Activated CD4-positive, alpha-beta T cell treated with anti-CD3 and anti-CD28 coated beads, Interleukin-2, amount 50 U/mL, for 1 hour (primary cell): ENCODE measurements around the gene HSPA1B.
A peak's percentile ranks its signal among the peaks of the same experiment; 100 is the strongest.
"Not testable (repeated sequence)": the region's sequence is repeated elsewhere in the genome, so short reads cannot be mapped to it uniquely, and the experiment has no call there.

Source experiments
- DNase-seq: peaks from one replicate; pipeline ENCODE4 v3.0.0-alpha.2; 2020

The HSPA1B gene

DNA sequence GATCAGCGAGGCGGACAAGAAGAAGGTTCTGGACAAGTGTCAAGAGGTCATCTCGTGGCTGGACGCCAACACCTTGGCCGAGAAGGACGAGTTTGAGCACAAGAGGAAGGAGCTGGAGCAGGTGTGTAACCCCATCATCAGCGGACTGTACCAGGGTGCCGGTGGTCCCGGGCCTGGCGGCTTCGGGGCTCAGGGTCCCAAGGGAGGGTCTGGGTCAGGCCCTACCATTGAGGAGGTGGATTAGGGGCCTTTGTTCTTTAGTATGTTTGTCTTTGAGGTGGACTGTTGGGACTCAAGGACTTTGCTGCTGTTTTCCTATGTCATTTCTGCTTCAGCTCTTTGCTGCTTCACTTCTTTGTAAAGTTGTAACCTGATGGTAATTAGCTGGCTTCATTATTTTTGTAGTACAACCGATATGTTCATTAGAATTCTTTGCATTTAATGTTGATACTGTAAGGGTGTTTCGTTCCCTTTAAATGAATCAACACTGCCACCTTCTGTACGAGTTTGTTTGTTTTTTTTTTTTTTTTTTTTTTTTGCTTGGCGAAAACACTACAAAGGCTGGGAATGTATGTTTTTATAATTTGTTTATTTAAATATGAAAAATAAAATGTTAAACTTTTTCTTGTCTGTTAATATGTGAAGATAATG, 2.2 kb downstream of the HSPA1B start:
- DNase-seq, result no peak

DNA sequence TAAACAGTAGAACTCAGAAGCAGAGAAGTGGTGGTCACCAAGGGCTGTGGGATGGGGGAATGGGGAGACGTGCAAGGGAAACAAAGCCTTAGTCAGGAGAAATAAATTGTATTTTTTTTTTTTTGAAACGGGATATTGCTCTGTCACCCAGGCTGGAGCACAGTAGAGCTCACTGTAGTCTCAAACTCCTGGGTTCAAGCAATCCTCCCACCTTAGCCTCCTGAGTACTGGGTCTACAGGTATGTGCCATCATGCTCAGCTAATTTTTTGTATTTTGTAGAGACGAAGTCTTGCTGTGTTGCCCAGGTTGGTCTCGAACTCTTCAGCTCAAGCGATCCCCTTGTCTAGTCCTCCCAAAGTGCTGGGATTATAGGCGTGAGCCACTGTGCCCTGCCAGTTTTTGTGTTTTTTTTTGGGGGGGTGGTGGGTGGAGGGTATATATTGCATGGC, 3.4 kb downstream of the HSPA1B start:
- no peak for DNase-seq

DNA sequence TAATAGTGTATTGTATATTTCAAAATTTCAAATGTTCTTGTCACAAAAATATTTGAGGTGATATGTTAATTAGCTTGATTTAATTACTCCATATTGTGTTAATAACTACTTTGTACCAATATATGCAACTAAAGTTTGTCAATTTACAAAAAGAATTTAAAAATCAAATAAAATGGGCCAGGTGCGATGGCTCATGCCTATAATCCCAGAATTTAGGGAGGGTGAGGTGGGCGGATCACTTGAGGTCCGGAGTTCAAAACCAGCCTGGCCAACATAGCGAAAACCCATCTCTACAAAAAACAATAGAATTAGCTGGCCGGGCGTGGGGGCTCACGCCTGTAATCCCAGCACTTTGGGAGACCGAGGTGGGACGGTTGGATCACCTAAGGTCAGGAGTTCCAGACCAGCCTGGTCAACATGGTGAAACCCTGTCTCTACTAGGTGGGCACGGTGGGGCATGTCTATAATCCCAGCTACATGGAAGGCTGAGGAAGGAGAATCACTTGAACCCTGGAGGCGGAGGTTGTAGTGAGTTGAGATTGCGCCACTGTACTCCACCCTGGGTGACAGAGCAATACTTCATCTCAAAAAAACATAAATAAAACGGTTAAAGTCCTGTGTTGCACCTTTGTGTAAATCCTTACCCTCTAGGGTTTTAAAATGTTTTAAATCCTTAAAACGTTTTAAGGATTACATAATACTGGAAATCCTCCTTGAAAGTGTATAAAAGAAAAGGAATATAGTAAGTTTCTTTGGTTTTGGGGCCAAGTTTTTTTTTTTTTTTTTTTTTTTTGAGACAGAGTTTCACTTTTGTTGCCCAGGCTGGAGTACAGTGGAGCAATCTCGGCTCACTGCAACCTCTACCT, 4.0 kb downstream of the HSPA1B start:
- DNase-seq, result no peak

DNA sequence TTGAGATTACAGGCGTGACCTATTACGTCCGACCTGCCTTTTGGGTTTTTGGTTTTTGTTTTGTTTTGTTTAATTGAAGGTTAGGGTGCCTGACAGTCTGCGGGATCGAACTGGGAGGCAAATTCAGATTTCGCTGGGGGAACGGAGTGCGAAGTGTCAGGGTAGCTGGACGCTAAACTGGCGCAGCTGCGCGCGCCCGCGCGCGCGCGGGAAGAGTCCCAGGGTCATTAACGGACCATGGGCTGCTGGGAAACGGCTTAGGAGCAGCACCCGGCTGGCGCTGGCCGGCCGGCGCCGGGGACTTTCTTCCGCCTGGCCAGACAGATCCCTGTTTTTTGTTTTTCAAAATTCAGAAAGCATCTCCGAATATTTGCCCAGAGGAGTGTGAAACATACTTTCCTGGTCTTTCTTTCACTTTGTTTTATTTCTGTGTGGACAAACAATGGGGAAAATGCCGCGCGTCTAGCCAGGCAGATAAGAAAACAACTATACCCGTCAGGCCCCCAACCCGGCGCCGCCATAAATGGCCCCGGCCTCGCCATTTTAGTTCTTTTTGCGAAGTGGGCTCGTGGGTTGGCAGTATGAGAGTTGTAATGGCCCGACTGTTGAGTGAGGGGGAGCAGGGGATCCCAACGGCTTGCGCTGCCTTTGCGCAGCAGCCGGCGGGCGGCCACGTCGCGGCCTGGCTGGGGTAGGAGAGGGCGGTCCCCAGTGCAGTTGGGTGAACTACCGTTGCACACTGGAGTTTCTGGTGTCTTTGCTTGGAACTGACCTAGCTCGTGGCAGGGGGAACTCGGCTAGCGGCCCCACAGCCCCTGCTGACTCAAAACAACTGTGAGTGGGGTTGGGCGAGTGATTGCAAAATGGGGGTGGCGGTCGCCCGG, 7.1 kb downstream of the HSPA1B start:
- DNase-seq, result peak; percentile 83

DNA sequence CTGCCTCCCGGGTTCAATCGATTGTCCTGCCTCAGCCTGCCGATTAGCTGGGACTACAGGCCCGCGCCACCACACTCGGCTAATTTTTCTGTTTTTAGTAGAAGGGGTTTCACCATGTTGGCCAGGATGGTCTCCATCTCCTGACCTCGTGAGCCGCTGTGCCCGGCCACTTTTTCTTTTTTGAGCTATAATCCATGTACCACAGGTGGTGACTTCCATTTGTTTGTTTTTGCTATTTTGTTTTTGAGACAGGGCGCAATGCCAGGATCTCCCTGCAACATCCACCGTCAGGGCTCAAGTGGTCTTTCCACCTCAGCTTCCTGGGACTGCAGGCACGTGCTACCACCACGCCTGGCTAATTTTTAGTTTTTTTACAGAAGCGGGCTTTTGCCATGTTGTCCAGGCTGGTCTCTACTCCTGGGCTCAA, 8.5 kb downstream of the HSPA1B start:
- DNase-seq, result no peak

DNA sequence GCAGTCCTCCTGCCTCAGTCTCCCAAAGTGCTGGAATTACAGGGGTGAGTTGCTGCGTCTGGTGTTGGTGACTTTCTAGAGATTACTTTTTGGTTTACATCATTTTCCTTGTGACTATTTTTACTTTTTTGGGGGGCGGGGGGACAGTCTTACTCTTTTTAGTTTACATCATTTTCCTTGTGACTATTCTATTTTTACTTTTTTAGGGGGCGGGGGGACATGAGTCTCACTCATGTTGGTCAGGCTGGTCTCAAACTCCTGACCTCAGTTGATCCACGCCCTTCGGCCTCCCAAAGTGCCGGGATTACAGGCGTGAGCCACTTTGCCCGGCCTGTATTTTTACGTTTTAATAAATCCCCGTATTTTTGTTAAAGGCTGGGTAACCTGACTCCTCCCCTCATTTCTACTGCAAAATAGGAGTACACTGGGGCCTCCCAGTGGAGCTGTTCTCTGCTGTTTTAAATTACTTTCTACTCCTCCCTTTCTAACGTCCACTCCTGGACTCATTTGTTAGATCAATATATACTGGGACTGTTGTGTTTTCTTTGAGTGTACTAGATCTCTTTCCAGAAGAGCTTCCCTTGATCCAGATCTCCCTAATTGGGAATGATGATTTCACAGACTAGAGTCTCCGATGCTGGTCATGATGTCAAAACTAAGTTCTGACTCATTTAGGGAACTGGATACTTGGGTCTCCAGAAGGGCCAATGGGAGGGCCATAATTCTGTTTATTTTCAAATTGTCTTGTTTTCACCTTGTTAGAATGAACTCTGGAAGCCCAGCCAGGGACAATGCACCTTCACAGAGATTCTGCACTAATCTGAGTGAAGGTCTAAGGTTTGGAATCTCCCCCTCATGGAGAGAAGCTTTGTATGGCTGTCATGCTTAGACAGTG, 9.2 kb downstream of the HSPA1B start:
- DNase-seq, result no peak

DNA sequence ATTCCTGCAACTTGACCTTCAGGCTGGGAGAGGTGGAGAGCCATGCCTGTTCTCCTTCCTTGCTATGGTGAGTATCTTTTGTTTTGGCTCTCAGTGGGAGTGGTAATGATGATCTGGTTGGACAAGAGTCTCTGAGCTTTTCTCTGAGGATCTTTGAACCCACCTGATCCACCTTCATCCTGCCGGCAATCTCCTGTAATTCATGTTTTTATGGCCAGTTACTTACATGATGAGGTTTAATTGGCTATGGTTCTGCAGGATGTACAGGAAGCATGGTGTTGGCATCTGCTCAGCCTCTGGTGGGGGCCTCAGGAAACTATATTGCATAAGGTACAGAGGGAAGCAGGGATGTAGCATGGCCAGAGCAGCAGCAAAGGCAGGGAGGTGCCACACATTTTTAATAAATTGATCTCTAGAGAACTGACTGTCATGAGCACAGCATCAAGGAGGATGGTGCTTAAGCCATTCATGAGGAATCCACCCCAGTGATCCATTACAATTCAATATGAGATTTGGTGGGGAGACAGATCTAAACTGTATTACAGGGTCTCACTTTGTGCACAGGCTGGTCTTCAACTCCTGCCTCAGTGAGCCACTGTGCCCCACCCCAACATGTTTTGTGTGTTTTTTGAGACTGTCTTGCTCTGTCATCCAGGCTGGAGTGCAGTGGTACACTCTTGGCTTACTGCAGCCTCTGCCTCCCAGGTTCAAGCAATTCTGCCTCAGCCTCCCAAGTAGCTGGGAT, 10.0 kb downstream of the HSPA1B start:
- no peak for DNase-seq

DNA sequence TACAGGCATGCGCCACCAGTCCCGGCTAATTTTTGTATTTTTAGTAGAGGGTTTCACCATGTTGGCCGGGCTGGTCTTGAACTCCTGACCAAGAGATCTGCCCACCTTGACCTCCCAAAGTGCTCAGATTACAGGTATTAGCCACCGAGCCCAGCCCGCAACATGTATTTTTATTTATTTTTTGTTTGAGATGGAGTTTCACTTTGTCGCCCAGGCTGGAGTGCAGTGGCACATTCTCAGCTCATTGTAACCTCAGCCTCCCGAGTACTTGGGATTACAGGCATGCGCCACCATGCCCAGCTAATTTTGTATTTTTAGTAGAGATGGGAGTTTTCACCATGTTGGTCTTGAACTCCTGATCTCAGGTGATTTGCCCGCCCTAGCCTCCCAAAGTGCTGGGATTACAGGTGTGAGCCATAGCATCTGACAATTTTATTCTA, 10.6 kb downstream of the HSPA1B start:
- not testable (repeated sequence) for DNase-seq

DNA sequence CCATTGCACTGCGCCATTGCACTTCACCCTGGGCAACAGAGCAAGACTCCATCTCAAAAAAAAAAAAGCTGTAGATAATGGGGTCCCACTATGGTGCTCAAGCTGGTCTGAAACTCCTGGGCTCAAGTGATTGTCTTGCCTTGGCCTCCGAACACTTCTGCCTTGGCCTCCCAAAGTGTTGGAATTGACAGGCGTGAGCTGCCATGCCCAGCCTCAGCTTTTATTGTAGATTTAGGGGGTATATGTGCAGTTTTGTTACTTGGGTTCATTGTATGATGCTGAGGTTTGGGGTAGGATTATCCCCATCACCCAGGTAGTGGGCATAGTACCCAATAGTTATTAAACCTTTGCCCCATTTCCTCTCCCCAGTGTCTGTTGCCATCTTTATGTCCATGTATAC, 11.4 kb downstream of the HSPA1B start:
- no peak for DNase-seq

DNA sequence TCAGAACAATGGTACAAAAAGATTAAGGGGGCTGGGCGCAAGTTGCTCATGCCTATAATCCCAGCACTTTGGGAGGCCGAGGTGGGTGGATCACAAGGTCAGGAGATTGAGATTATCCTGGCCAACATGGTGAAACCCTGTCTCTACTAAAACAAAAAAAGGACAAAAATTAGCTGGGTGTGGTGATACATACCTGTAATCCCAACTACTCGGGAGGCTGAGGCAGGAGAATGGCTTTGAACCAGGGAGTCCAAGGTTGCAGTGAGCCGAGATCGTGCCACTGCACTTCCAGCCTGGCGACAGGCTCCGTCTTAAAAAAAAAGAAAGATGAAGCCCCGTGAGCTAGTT, 12.2 kb downstream of the HSPA1B start:
- not testable (repeated sequence) for DNase-seq

DNA sequence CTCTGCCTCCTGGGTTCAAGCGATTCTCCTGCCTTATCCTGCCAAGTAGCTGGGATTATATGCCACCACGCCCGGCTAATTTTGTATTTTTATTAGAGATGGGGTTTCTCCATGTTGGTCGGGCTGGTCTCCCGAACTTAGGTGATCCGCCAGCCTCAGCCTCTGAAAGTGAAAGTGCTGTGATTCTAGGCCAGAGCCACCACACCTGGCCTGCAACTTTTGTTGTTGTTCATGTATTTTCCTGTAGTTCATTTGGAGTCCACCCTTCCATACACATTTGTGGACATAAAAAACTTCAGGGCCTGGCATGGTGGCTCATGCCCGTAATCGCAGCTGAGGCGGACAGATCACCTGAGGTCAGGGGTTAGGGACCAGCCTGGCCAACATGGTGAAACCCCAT, 14.5 kb downstream of the HSPA1B start:
- no peak for DNase-seq

DNA sequence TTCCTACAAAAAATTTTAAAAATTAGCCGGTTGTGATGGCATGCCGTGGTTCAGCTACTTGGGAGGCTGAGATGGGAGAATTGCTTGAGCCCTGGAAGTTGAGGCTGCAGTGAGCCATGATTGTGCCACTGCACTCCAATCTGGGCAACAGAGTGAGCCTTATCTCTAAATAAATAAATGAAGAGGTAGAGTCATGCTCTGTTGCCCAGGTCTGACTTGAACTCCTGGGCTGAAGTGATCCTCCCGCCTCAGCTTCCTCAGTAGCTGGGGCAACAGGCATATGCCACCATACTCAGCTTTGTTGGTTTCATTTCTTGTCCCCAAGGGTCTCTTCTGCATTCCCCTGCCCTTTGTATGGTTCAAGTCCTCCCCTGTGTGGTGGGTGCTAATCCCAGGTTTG, 17.0 kb downstream of the HSPA1B start:
- no peak for DNase-seq

DNA sequence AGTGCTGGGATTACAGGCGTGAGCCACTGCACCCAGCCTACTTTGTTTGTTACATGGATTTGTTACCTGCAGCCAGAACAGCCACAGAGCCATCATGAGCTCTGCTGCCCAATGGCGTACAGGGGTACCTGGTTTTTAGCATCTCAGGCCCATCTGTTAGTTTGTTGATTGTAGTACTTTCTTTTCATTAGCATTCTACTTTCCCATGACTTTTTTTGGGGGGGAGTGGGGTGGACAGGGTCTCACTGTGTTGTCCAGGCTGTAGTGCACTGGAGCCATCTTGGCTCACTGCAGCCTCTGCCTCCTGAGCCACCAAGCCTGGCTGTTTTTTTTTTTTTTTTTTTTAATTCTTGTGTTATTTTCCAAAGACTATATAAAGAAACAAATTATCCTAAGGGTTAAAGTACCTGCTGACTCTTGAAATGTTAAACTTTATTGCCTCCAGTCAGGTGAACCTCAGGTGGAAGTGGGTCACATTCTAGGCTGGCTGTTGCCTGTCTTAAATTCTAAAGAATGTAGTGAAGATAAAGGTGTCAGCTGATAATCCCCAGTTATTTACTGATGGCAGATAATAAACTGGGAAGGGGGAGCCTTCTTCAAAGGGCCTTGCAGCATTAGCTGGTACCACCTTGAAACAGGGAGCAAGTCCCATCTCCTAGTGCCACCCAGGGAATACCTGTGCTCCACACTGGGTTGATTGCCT, 19.9 kb downstream of the HSPA1B start:
- no peak for DNase-seq

DNA sequence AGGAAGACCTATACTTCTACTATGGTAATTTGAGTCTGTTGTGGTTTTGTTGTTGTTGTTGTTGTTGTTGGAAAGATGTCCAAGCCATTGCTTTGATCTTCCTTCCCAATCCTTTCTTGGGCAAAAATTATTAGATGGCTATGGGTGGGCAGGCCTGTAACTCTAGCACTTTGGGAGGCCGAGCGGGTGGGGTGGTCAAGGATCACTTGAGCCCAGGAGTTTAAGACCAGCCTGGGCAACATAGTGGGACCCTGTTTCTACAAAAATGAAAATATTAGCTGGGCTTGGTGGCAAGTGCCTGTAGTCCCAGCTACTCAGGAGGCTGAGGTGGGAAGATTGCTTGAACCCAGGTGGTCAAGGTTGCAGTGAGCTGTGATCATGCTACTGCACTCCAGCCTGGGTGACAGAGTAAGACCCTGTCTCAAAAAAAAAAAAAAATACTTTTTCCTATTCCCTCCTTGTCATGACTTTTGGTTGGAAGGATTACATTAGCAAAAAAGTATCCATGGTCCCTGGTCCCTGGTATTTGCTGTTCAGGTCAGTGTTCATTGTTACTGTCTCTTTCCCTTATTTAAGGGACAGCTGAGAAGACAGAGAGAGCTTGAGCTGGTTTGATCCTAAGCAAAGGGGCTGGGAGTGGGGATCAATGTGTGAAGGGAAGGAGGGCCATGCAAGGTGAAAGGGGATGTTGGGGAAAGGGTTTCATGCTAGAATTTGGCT, 23.4 kb downstream of the HSPA1B start:
- DNase-seq, result no peak

DNA sequence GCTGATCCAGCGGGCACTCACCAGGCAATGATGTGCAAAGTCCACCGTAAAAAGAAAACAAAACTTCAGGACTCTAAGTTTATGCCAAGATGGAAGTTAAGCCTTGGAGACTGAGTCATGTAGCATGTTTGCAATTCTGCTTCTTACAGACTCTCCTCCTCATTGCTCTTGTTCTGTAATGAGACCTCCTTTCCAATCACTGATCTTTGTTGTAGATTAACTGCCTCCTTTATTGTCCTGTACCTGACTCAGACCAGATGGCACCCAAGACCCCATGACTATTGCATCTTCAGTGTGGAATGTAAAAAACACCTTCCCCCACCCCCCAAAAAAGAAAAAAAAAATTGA, 23.9 kb downstream of the HSPA1B start:
- no peak for DNase-seq

DNA sequence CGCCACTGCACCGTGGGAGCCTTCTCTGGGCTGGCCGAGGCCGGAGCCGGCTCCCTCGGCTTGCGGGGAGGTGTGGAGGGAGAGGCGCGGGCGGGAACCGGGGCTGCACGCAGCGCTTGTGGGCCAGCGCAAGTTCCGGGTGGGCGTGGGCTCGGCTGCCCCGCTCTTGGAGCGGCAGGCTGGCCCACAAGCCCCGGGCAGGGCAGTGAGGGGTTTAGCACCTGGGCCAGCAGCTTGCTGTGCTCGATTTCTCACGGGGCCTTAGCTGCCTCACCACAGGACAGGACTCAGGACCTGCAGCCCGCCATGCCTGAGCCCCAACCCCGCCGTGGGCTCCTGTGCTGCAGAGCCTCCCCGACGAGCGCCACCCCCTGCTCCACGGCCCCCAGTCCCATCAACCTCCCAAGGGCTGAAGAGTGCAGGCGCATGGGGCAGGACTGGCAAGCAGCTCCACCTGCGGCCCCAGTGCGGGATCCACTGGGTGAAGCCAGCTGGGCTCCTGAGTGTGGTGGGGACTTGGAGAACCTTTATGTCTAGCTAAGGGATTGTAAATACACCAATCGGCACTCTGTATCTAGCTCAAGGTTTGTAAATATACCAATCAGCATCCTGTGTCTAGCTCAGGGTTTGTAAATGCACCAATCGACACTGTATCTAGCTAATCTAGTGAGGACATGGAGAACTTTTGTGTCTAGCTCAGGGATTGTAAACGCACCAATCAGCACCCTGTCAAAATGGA, 24.6 kb downstream of the HSPA1B start:
- DNase-seq, result not testable (repeated sequence)

DNA sequence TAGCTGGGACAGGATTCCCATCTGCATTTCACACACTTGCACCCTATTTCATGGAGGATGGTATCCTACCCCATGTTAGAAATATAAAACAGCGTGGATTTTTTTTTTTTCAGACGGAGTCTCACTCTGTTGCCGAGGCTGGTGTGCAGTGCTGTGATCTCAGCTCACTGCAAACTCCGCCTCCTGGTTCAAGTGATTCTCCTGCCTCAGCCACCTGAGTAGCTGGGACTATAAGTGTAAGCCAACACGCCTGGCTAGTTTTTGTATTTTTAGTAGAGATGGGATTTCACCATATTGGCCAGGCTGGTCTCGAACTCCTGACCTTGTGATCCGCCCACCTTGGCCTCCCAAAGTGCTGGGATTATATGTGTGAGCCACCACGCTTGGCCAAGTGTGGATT, 30.2 kb downstream of the HSPA1B start:
- DNase-seq, result not testable (repeated sequence)

DNA sequence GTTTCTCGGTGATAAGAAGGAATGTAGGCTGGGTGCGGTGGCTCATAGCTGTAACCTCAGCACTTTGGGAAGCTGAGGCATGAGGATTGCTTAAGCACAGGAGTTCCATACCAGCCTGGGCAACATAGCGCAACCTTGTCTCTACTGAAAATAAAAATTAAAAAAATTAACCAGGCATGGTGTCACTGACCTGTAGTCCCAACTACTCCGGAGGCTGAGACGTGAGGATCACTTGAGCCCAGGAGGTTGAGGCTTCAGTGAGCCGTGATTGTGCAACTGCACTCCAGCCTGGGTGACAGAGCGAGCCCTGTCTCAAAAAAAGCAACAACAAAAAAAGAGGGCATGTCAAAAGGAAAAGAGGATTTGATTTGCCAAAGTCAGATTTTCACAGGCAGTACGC, 31.2 kb downstream of the HSPA1B start:
- no peak for DNase-seq

DNA sequence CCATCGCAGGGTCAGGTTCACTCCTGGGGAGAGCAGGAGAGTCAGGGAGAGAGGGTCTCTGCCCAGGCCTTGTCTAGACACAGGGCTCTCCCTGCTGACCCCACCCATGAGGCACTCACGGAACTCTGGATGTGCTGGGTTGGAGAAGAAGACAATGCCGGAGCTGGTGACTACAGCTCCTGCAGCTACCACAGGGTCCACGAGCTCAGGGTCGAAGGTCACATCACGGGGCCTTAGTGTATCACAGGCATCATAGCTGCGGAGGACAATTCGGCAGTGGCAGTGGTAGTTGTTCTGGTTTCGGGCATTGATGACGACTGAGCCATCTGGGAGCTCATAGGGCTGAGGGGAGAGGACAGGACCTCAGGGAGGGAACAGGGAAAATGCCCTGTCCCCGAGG, 32.4 kb downstream of the HSPA1B start:
- DNase-seq, result no peak

DNA sequence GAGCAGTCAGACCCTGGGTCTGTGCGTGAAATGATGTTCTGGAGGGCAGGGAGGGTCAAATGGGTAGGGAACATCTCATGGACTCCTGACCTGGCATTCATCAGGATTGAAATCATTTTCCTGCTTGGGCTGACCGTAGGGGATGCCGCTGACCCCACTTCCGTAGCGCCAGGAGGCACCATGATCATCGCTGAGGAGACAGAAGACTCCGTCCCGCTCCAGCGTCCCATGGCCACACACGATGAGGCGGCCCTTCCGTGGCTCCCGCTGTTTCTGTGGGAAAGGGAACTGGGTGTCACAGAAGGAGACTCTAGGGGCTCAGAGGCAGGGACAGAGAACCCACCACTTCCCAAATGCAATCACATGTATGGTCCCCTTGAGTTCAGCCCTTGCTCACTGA, 32.8 kb downstream of the HSPA1B start:
- no peak for DNase-seq
